CD4-positive, alpha-beta memory T cell (primary cell): ENCODE data around the gene EPHB2. TPM values are rescaled to one million over a fixed set of nuclear protein-coding genes. Genes with fewer than 3 reads are reported as not detected.

Source experiments
- CTCF ChIA-PET: fragments of 350-600 bp; sonication (Branson Sonifier 250); formaldehyde crosslinking; loops from one replicate; lab custom pipeline; 2021; ENCODE audit warnings: inconsistent platforms; ENCODE audit not compliant: partially characterized antibody; lab: Charles Lee
- POLR2A ChIA-PET: fragments of 350-600 bp; sonication (Branson Sonifier 250); formaldehyde crosslinking; loops from one replicate; lab custom pipeline; 2021; ENCODE audit not compliant: partially characterized antibody; lab: Charles Lee
- DNase-seq, 5 donors: peaks; one replicate each; pipeline versions ENCODE4 v3.0.0 to v3.0.0-alpha.2; 2020 to 2022; ENCODE audit warnings: mixed read lengths in 1 of 5
- H3K27ac ChIP-seq: one replicate; pipeline ENCODE4 v1.7.0; 2013; ENCODE audit warnings: low read depth, low read length
- H3K27me3 ChIP-seq: 2 replicates; pipeline ENCODE4 v1.7.0; 2013; ENCODE audit warnings: mild to moderate bottlenecking, low read length, moderate library complexity; ENCODE audit not compliant: insufficient read depth
- H3K36me3 ChIP-seq: 2 replicates; pipeline ENCODE4 v1.7.0; 2013; ENCODE audit warnings: mild to moderate bottlenecking, low read length, moderate library complexity; ENCODE audit not compliant: insufficient read depth
- H3K4me1 ChIP-seq: 2 replicates; pipeline ENCODE4 v1.7.0; 2013; ENCODE audit warnings: mild to moderate bottlenecking, low read length, moderate library complexity; ENCODE audit not compliant: insufficient read depth
- H3K4me3 ChIP-seq, 2 donors: one replicate each; pipeline ENCODE4 v1.7.0; 2013; ENCODE audit warnings: low read length in 2 of 2, mild to moderate bottlenecking in 1 of 2
- H3K9me3 ChIP-seq, 2 donors: one replicate each; pipeline ENCODE4 v1.7.0; 2013; ENCODE audit warnings: low read length in 2 of 2, control low read depth in 1 of 2; ENCODE audit not compliant: control insufficient read depth in 1 of 2
- H3K27ac Mint-ChIP-seq, 7 donors: one replicate each; pipeline ENCODE4 v1.8.0; 2020 to 2021; ENCODE audit warnings: mixed read lengths in 7 of 7, mild to moderate bottlenecking in 6 of 7, inconsistent platforms in 3 of 7, moderate library complexity in 3 of 7
- H3K27me3 Mint-ChIP-seq, 2 donors: one replicate each; pipeline ENCODE4 v1.8.0; 2020 to 2021; ENCODE audit warnings: mixed read lengths in 2 of 2
- H3K36me3 Mint-ChIP-seq, 2 donors: one replicate each; pipeline ENCODE4 v1.8.0; 2020 to 2021; ENCODE audit warnings: mixed read lengths in 2 of 2, inconsistent platforms in 1 of 2, mild to moderate bottlenecking in 1 of 2
- H3K4me1 Mint-ChIP-seq, 4 donors: one replicate each; pipeline ENCODE4 v1.8.0; 2020 to 2021; ENCODE audit warnings: mixed read lengths in 4 of 4, mild to moderate bottlenecking in 1 of 4
- H3K4me3 Mint-ChIP-seq, 8 donors: one replicate each; pipeline ENCODE4 v1.8.0; 2020 to 2021; ENCODE audit warnings: mixed read lengths in 8 of 8, mild to moderate bottlenecking in 7 of 8, moderate library complexity in 6 of 8, inconsistent platforms in 3 of 8
- H3K9me3 Mint-ChIP-seq, 8 donors: one replicate each; pipeline ENCODE4 v1.8.0; 2020 to 2021; ENCODE audit warnings: mixed read lengths in 8 of 8, mild to moderate bottlenecking in 5 of 8, inconsistent platforms in 3 of 8, moderate library complexity in 1 of 8
- intact Hi-C: fragments of 100-400 bp; cut with micrococcal nuclease; formaldehyde crosslinking; loops from one replicate; pipeline ENCODE4 v1.15.1; 2023
- polyA plus RNA-seq, 2 donors: library from polyadenylated mRNA; unstranded; fragments of 300-500 nt; fragmentation: Illumina TruSeq; gene quantifications; one replicate each; pipeline ENCODE4 v1.2.3, GENCODE V29; 2021
- total RNA-seq, 2 experiments: library from RNA; stranded (reverse); gene quantifications; one replicate each; pipeline ENCODE4 v1.2.3, GENCODE V29; 2021

The EPHB2 gene
- total and polyA plus RNA-seq, 4 experiments from 2014 or later = 0.35 to 0.36 TPM; not detected in 2

DNA sequence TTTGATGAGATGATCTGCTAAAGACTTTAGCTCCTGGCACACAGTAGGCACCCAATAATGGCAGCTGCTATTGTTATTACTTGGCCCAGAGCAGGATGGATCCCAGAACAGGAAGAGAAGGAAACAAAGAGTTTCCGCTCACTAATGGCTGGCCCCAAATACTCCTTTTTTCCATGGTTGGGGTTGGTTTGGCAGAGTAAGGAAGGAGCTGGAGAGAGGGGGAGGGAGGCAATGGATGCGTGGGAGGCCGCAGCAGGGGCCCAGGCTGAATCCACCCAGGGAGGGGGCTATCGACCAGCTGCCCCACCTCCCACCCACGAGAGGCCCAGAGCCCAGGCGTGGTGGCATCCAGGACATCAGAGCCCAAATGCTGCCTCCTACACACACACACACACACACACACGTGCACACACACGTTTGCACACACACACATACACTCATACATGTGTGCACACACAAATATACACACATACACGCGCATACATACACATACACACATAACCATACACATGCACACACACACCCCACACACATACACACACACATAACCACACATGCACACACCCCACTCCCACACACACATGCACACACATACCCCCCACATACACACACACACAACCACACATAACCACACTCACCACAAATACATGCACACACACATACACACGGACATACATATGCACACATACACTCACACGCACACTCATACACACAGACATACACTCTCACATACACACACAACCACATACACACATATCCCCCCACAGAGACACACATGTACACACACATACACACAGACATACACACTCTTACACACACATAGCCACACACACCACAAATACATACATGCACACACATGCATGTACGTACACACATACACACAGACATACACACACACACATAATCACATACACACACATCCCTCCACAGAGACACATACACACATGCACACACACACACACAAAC lies 32.4 kb upstream of the EPHB2 start:
- DNase-seq = no peak
- no peak overlapping the region for H3K4me3 ChIP-seq
- Mint-ChIP-seq H3K4me1 (no peaks in the 10 kb centered on the region), H3K27me3 (peaks cover 4 to 17% of the 10 kb centered on the region in 2 donors), H3K27ac (no peak overlapping the region), H3K4me3 (no peak overlapping the region), H3K36me3 (no peaks in the 10 kb centered on the region), H3K9me3 (no peaks in the 10 kb centered on the region)
- H3K27ac ChIP-seq = no peak overlapping the region
- POLR2A ChIA-PET = no interaction called here
- no peaks in the 10 kb centered on the region for H3K9me3 ChIP-seq
- H3K36me3 ChIP-seq = no peaks in the 10 kb centered on the region
- no peaks in the 10 kb centered on the region for H3K4me1 ChIP-seq
- intact Hi-C loops = no loop called here
- CTCF ChIA-PET = no interaction called here
- H3K27me3 ChIP-seq = peaks cover 9% of the 10 kb centered on the region

DNA sequence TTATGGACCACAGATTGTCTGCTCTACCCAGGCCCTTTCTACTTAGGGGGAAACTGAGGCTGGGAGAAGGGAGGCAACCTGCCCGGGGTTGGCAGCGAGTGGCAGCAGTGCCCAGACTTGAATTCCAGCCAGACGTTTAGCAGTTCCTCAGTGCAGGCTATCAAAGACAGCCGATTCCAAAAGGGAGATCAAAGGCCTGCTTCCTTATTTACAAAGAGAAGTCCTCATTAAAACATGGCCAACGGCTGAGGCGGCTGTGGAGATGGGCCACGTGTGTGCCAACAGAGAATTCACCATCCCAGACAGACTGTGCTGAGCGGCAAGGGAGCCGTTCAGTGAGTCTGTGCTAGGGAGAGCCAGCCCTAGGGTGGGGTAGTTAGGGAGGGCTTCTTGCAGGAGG lies 29.9 kb upstream of the EPHB2 start:
- Histone ChIP-seq H3K9me3 (no peaks in the 10 kb centered on the region), H3K4me1 (no peaks in the 10 kb centered on the region), H3K4me3 (no peak overlapping the region), H3K27ac (no peak overlapping the region), H3K36me3 (no peaks in the 10 kb centered on the region), H3K27me3 (no peaks in the 10 kb centered on the region)
- Mint-ChIP-seq H3K9me3 (peaks cover 0 to 2% (median 0%) of the 10 kb centered on the region in 8 donors), H3K4me1 (no peaks in the 10 kb centered on the region), H3K4me3 (no peak overlapping the region), H3K27ac (no peak overlapping the region), H3K36me3 (no peaks in the 10 kb centered on the region), H3K27me3 (peaks cover 10 to 14% of the 10 kb centered on the region in 2 donors)
- DNase-seq = no peak
- intact Hi-C loops = no loop called here
- ChIA-PET CTCF (no interaction called here), POLR2A (no interaction called here)

DNA sequence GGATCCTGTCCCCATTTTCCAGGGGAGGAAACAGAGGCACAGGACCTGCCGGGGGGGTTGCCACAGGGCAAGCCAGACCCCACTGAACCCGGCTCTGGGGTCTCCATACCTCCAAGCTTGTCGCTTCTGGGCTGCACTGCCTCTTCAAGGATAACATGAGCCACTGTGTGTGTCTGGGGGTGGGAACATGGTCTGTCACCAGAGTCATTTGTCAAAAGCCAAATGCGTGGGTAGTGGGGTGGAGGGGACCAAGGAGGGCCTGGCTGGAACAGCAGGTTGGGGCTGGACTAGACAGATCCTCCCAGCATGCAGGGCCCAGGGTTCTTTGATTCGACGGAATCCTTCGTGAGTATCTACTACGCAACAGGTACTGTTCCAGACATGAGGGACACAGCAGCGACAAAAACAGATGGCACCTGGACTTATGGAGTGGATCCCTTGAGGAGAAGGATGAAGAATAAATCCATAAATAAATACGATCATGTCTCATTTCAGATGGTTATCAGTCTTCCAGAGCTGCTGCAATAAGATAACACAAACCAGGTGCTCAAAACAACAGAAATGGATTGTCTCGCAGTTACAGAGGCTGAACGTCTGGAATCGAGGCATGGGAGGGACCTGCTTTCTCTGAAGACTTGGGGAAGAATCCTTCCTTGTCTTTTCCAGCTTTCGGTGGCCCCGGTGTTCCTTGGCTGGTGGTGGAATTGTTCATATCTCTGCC lies 28.9 kb upstream of the EPHB2 start:
- H3K36me3 Mint-ChIP-seq = no peaks in the 10 kb centered on the region
- no peak overlapping the region for H3K4me3 ChIP-seq
- POLR2A ChIA-PET = no interaction called here
- H3K4me1 Mint-ChIP-seq = no peaks in the 10 kb centered on the region
- no peaks in the 10 kb centered on the region for H3K27me3 ChIP-seq
- H3K27ac Mint-ChIP-seq = no peak overlapping the region
- no peak overlapping the region for H3K4me3 Mint-ChIP-seq
- no peaks in the 10 kb centered on the region for H3K4me1 ChIP-seq
- DNase-seq = no peak
- peaks cover 0 to 2% (median 0%) of the 10 kb centered on the region in 8 donors for H3K9me3 Mint-ChIP-seq
- H3K27ac ChIP-seq = no peak overlapping the region
- no peaks in the 10 kb centered on the region for H3K36me3 ChIP-seq
- H3K27me3 Mint-ChIP-seq = peaks cover 13 to 16% of the 10 kb centered on the region in 2 donors
- CTCF ChIA-PET = no interaction called here
- intact Hi-C loops = no loop called here
- H3K9me3 ChIP-seq = no peaks in the 10 kb centered on the region

DNA sequence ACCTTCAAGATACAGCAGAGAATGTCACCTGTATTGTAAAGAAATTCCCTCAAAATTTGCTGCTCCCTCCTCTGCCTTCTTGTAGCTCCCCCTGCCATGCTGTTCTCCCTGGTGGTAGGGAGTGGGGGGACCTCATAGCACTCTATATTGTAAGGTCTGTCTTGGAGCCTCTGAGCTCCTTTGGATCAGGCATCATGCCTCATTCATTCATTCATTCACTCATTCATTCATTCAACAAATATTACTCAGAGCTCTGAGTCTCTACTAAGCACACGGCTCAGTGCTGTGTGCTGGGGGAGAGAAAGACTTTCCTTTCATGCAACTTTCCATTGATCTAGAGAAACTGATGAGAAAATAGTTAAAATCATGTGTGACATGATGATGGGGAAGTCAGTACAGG lies 27.1 kb upstream of the EPHB2 start:
- intact Hi-C loops = no loop called here
- Histone ChIP-seq H3K4me3 (no peak overlapping the region), H3K27me3 (no peaks in the 10 kb centered on the region)

DNA sequence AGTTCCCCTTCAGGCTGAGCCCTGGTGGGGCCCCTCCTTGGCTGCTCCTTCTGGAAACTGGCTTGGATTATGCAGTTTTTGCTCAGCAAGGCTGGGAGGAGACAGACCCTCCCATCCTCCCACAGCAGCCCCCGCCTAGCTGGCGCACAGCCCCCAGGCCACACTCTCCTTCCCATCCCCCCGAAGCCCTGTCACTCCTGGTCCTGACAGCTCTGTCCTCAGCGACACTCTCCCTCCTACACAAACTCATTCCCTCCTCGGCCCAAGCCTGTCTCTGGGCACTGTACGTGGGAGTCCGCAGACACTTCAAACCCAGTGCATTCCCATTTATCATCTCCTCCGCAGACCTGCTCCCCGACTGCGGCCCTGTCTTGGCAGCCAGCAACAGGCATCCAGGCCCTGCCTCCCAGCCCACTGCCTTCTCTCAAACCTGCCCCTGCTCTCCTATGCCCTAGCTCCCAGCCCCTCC lies 25.0 kb upstream of the EPHB2 start:
- CTCF ChIA-PET = no interaction called here
- intact Hi-C loops = no loop called here
- DNase-seq = no peak

More for the DNA sequence above, 27.1 kb upstream of the EPHB2 start:
- Mint-ChIP-seq H3K9me3 (peaks cover 0 to 2% (median 0%) of the 10 kb centered on the region in 8 donors), H3K4me1 (no peaks in the 10 kb centered on the region), H3K36me3 (no peaks in the 10 kb centered on the region), H3K27me3 (peaks cover 22 to 23% of the 10 kb centered on the region in 2 donors), H3K4me3 (no peak overlapping the region), H3K27ac (no peak overlapping the region)
- DNase-seq = no peak
- no peak overlapping the region for H3K27ac ChIP-seq
- CTCF ChIA-PET = no interaction called here
- no peaks in the 10 kb centered on the region for H3K9me3 ChIP-seq
- POLR2A ChIA-PET = no interaction called here
- H3K4me1 ChIP-seq = no peaks in the 10 kb centered on the region
- no peaks in the 10 kb centered on the region for H3K36me3 ChIP-seq

DNA sequence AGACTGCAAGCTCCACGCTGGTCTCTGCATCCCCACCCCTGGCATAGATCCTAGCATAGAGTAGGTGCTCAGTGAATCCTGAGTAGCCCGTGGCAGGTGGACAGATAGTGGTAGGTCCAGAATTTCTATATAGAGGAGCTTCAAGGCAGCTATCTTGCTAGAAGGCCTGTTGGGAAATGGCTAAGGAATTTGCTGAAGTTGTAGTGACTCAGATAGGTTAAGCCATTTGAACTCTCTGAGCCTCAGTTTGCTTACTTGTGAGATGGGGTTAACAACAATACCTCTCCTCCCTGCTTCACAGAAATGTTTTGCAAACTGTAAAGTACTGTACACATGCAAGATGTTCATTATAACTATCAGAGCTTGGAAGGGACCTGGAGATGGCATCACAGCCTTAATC lies 23.4 kb upstream of the EPHB2 start:
- POLR2A ChIA-PET = no interaction called here
- Mint-ChIP-seq H3K36me3 (no peaks in the 10 kb centered on the region), H3K27ac (no peak overlapping the region), H3K4me1 (no peaks in the 10 kb centered on the region), H3K9me3 (peaks cover 0 to 2% (median 0%) of the 10 kb centered on the region in 8 donors), H3K27me3 (peaks cover 23 to 25% of the 10 kb centered on the region in 2 donors), H3K4me3 (no peak overlapping the region)
- H3K4me1 ChIP-seq = no peaks in the 10 kb centered on the region
- H3K27ac ChIP-seq = no peak overlapping the region
- no peaks in the 10 kb centered on the region for H3K9me3 ChIP-seq
- intact Hi-C loops = no loop called here
- H3K4me3 ChIP-seq = no peak overlapping the region
- no peaks in the 10 kb centered on the region for H3K27me3 ChIP-seq
- CTCF ChIA-PET = no interaction called here
- no peak for DNase-seq
- no peaks in the 10 kb centered on the region for H3K36me3 ChIP-seq

More for the DNA sequence above, 25.0 kb upstream of the EPHB2 start:
- Histone ChIP-seq H3K27me3 (no peaks in the 10 kb centered on the region), H3K4me3 (no peak overlapping the region), H3K4me1 (no peaks in the 10 kb centered on the region), H3K9me3 (no peaks in the 10 kb centered on the region), H3K36me3 (no peaks in the 10 kb centered on the region), H3K27ac (no peak overlapping the region)
- Mint-ChIP-seq H3K4me1 (no peaks in the 10 kb centered on the region), H3K27ac (no peak overlapping the region), H3K27me3 (peaks cover 23 to 27% of the 10 kb centered on the region in 2 donors), H3K9me3 (peaks cover 0 to 2% (median 0%) of the 10 kb centered on the region in 8 donors), H3K4me3 (no peak overlapping the region), H3K36me3 (no peaks in the 10 kb centered on the region)
- POLR2A ChIA-PET = no interaction called here

DNA sequence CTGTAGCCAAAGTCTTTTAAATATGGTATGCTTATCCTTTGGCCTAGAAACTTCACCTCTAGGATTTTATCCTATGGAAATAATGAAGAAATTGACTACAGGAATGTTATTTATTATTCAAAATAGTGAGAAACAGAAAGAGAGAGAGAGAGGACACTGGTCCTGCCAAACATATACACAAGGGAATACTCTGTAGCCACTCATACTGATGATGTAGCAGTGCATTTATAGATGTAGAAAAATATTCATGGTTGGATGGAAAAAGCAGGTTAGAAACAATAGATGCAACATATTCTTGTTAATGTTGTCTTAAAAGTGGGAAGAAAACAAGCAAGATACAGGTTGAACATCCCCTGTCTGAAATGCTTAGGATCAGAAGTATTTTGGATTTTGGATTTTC lies 22.2 kb upstream of the EPHB2 start:
- H3K27ac Mint-ChIP-seq = no peak overlapping the region
- no peaks in the 10 kb centered on the region for H3K36me3 ChIP-seq
- no peak overlapping the region for H3K27ac ChIP-seq
- H3K27me3 ChIP-seq = no peaks in the 10 kb centered on the region
- ChIA-PET CTCF (interaction anchor here (0.9 kb wide), 1 partner anchor 16 kb away, joined by 3 read pairs; no protein-coding TSS in a partner anchor), POLR2A (no interaction called here)
- H3K4me1 ChIP-seq = no peaks in the 10 kb centered on the region
- H3K4me1 Mint-ChIP-seq = no peaks in the 10 kb centered on the region
- peaks cover 0 to 2% (median 0%) of the 10 kb centered on the region in 8 donors for H3K9me3 Mint-ChIP-seq
- DNase-seq = no peak
- intact Hi-C loops = no loop called here
- H3K27me3 Mint-ChIP-seq = peaks cover 22 to 23% of the 10 kb centered on the region in 2 donors
- no peak overlapping the region for H3K4me3 Mint-ChIP-seq
- H3K9me3 ChIP-seq = no peaks in the 10 kb centered on the region
- no peaks in the 10 kb centered on the region for H3K36me3 Mint-ChIP-seq
- H3K4me3 ChIP-seq = no peak overlapping the region
